Ascending aorta (tissue), 2 donors: ENCODE data around the gene ARAP2. TPM values are rescaled to one million over a fixed set of nuclear protein-coding genes. Genes with fewer than 3 reads are reported as not detected.

ENCODE experiments used
- DNase-seq, 2 donors: peaks; one replicate each; pipeline ENCODE4 v3.0.0-alpha.2; 2019; ENCODE audit warnings: low spot score in 2 of 2
- H3K27ac ChIP-seq, 2 donors: fragments of 200-600 bp; sonication (generic); one replicate each; pipeline ENCODE4 v1.5.1; 2016 to 2017; ENCODE audit warnings: mild to moderate bottlenecking in 1 of 2
- H3K27me3 ChIP-seq: fragments of 200-600 bp; sonication (generic); one replicate; pipeline ENCODE4 v1.5.1; 2017
- H3K36me3 ChIP-seq, 2 donors: fragments of 200-600 bp; sonication (generic); one replicate each; pipeline ENCODE4 v1.5.1; 2016
- H3K4me1 ChIP-seq, 2 donors: fragments of 200-600 bp; sonication (generic); one replicate each; pipeline ENCODE4 v1.5.1; 2016 to 2017; ENCODE audit warnings: mild to moderate bottlenecking in 1 of 2
- H3K4me3 ChIP-seq, 2 donors: fragments of 200-600 bp; sonication (generic); one replicate each; pipeline ENCODE4 v1.5.1; 2016 to 2017; ENCODE audit warnings: mild to moderate bottlenecking in 1 of 2
- H3K9me3 ChIP-seq, 2 donors: fragments of 200-600 bp; sonication (generic); one replicate each; pipeline ENCODE4 v1.5.1; 2016
- CTCF ChIP-seq, 3 experiments: fragments of 200-600 bp in 2 of 3; fragments of 450-650 bp in 1 of 3; sonication (generic) in 2 of 3; IDR thresholded peaks; one replicate each; pipeline ENCODE4 v1.5.1; 2016 to 2019; ENCODE audit warnings: antibody characterized with exemption in 3 of 3, mild to moderate bottlenecking in 1 of 3, moderate library complexity in 1 of 3
- intact Hi-C: fragments of 100-400 bp; cut with DNase I; formaldehyde crosslinking; loops from one replicate; pipeline ENCODE4 v1.15.1; 2023
- total RNA-seq: library from RNA; depleted of rRNA; stranded (reverse); fragments of >200 nt; gene quantifications from one replicate; pipeline ENCODE4 v1.1.0, GENCODE V29; 2016

The ARAP2 gene
- total RNA-seq, 1 donor from 2014 or later: 12.2 TPM

GRCh38 chr4:36043241-36043640 is 201.1 kb downstream of the ARAP2 start:
- Histone ChIP-seq H3K27me3 (no peaks in the 10 kb centered on the region), H3K9me3 (no peaks in the 10 kb centered on the region), H3K4me1 (no peaks in the 10 kb centered on the region), H3K4me3 (no peak overlapping the region), H3K27ac (no peak overlapping the region), H3K36me3 (no peaks in the 10 kb centered on the region)
- intact Hi-C loops: no loop called here
- no peak for TF ChIP-seq CTCF (IDR thresholded peaks at IDR 0.05)
- DNase-seq: no peak

GRCh38 chr4:36042122-36042970 is 202.0 kb downstream of the ARAP2 start:
- H3K27ac ChIP-seq: no peak overlapping the region

GRCh38 chr4:36041340-36041739 is 203.0 kb downstream of the ARAP2 start:
- DNase-seq: no peak
- Histone ChIP-seq H3K36me3 (no peaks in the 10 kb centered on the region), H3K27me3 (no peaks in the 10 kb centered on the region), H3K4me3 (no peak overlapping the region), H3K9me3 (no peaks in the 10 kb centered on the region), H3K4me1 (no peaks in the 10 kb centered on the region), H3K27ac (no peak overlapping the region)
- intact Hi-C loops: no loop called here
- no peak for TF ChIP-seq CTCF (IDR thresholded peaks at IDR 0.05)

More at GRCh38 chr4:36042122-36042970, 202.0 kb downstream of the ARAP2 start:
- Histone ChIP-seq H3K4me1 (no peaks in the 10 kb centered on the region), H3K4me3 (no peak overlapping the region), H3K36me3 (no peaks in the 10 kb centered on the region), H3K9me3 (no peaks in the 10 kb centered on the region), H3K27me3 (no peaks in the 10 kb centered on the region)
- intact Hi-C loops: no loop called here
- DNase-seq: no peak
- no peak for TF ChIP-seq CTCF (IDR thresholded peaks at IDR 0.05)

GRCh38 chr4:36039026-36039425 is 205.3 kb downstream of the ARAP2 start:
- intact Hi-C loops: no loop called here
- DNase-seq: no peak
- H3K27me3 ChIP-seq: no peaks in the 10 kb centered on the region
- no peak overlapping the region for H3K27ac ChIP-seq
- TF ChIP-seq CTCF (IDR thresholded peaks at IDR 0.05): no peak
- H3K4me1 ChIP-seq: no peaks in the 10 kb centered on the region
- no peaks in the 10 kb centered on the region for H3K36me3 ChIP-seq
- no peaks in the 10 kb centered on the region for H3K9me3 ChIP-seq
- H3K4me3 ChIP-seq: no peak overlapping the region

- intact Hi-C loops: no loop called here
- H3K27ac ChIP-seq: no peak overlapping the region
- no peaks in the 10 kb centered on the region for H3K27me3 ChIP-seq
- DNase-seq: no peak
- H3K36me3 ChIP-seq: no peaks in the 10 kb centered on the region
- no peaks in the 10 kb centered on the region for H3K4me1 ChIP-seq
- H3K4me3 ChIP-seq: no peak overlapping the region
- no peak for TF ChIP-seq CTCF (IDR thresholded peaks at IDR 0.05)
- no peaks in the 10 kb centered on the region for H3K9me3 ChIP-seq
Measured at GRCh38 chr4:36038491-36038890, 205.8 kb downstream of the ARAP2 start.
